ENCODE measurements around the gene SNCB.
A peak's percentile ranks its signal among the peaks of the same experiment; 100 is the strongest.
"Not testable (repeated sequence)": the region's sequence is repeated elsewhere in the genome, so short reads cannot be mapped to it uniquely, and the experiment has no call there.

Gene SNCB

DNA sequence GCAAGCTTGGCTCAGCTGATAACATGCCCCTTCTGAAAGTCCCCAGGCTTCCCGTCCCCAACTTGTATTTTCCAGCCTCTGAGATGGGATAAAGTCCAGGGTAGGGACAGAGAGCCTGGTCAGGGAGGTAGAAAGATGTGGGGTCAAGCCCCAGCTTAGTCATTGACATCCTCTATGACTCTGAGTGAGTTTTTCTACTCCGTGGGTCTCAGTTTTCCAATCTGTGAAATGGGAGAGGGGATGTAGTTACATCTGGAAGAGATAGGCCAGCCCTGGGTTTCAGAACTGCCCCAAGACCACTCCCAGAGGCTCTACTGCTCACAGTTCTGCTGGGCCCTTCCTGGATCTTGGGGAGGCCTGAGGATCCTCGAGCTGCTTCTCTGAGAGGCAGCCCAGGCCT lies 23.5 kb downstream of the SNCB start:
- H3K27ac Mint-ChIP-seq, result no peak overlapping the region
- H3K36me3 Mint-ChIP-seq (ENCODE audit: insufficient read depth), result peaks cover 21% of the 10 kb centered on the region
- no peak for ATAC-seq (replicated peaks)
- H3K27me3 Mint-ChIP-seq, result peaks cover 8 to 13% of the 10 kb centered on the region in 2 donors
- no peaks in the 10 kb centered on the region for H3K9me3 Mint-ChIP-seq
- no peak for DNase-seq
- H3K4me3 Mint-ChIP-seq, result no peak overlapping the region
- H3K4me1 Mint-ChIP-seq (ENCODE audit: low read depth in 2 of 2), result peaks cover 10 to 13% of the 10 kb centered on the region in 2 donors

DNA sequence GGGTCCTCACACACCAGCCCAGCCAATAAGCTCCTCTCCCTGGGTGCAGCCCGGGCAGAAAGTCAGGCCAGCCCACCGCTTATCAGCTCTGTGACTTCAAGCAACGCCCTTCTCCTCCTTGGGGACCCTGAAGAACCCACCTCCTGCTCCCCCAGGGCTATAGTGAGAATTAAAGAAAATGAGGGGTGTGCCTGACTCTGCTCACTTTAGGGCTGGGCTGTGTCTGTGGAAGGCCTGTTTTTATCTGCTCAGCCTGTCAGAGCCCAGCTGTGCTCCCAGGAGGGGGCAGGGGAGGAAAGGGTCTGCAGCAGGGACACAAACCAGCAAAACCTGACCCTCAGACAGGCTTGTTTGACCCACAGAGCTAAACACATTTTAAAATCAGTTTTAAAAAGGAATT lies 24.3 kb downstream of the SNCB start:
- H3K9me3 Mint-ChIP-seq, result no peaks in the 10 kb centered on the region
- peaks cover 0 to 7% of the 10 kb centered on the region in 2 donors for H3K27me3 Mint-ChIP-seq
- H3K36me3 Mint-ChIP-seq (ENCODE audit: insufficient read depth), result peaks cover 21% of the 10 kb centered on the region
- H3K4me1 Mint-ChIP-seq (ENCODE audit: low read depth in 2 of 2), result peaks cover 8% of the 10 kb centered on the region in 2 donors
- ATAC-seq (replicated peaks) (no peak), DNase-seq (no peak)
- no peak overlapping the region for H3K4me3 Mint-ChIP-seq
- no peak overlapping the region for H3K27ac Mint-ChIP-seq

- no peak for ATAC-seq (replicated peaks)
- no peak overlapping the region for H3K27ac Mint-ChIP-seq
- H3K4me3 Mint-ChIP-seq, result no peak overlapping the region
- H3K4me1 Mint-ChIP-seq (ENCODE audit: low read depth in 2 of 2), result no peaks in the 10 kb centered on the region
- peaks cover 8% of the 10 kb centered on the region for H3K36me3 Mint-ChIP-seq (ENCODE audit: insufficient read depth)
- H3K27me3 Mint-ChIP-seq, result no peaks in the 10 kb centered on the region
- no peaks in the 10 kb centered on the region for H3K9me3 Mint-ChIP-seq
- DNase-seq, result no peak
Observed at GRCh38 chr5:176603091-176603490, 27.2 kb downstream of the SNCB start.

GRCh38 chr5:176601901-176602482 lies 28.3 kb downstream of the SNCB start:
- Mint-ChIP-seq H3K27ac (no peak overlapping the region), H3K4me3 (no peak overlapping the region), H3K27me3 (no peaks in the 10 kb centered on the region), H3K36me3 (ENCODE audit: insufficient read depth) (peaks cover 2% of the 10 kb centered on the region), H3K4me1 (ENCODE audit: low read depth in 2 of 2) (no peaks in the 10 kb centered on the region), H3K9me3 (no peaks in the 10 kb centered on the region)
- DNase-seq (no peak), ATAC-seq (replicated peaks) (no peak)

- not testable (repeated sequence) for H3K36me3 Mint-ChIP-seq (ENCODE audit: insufficient read depth); H3K4me3 Mint-ChIP-seq; DNase-seq; H3K27ac Mint-ChIP-seq; H3K9me3 Mint-ChIP-seq; H3K4me1 Mint-ChIP-seq (ENCODE audit: low read depth in 2 of 2); H3K27me3 Mint-ChIP-seq; ATAC-seq (replicated peaks)
Observed at GRCh38 chr5:176599749-176600430, 30.4 kb downstream of the SNCB start.

DNA sequence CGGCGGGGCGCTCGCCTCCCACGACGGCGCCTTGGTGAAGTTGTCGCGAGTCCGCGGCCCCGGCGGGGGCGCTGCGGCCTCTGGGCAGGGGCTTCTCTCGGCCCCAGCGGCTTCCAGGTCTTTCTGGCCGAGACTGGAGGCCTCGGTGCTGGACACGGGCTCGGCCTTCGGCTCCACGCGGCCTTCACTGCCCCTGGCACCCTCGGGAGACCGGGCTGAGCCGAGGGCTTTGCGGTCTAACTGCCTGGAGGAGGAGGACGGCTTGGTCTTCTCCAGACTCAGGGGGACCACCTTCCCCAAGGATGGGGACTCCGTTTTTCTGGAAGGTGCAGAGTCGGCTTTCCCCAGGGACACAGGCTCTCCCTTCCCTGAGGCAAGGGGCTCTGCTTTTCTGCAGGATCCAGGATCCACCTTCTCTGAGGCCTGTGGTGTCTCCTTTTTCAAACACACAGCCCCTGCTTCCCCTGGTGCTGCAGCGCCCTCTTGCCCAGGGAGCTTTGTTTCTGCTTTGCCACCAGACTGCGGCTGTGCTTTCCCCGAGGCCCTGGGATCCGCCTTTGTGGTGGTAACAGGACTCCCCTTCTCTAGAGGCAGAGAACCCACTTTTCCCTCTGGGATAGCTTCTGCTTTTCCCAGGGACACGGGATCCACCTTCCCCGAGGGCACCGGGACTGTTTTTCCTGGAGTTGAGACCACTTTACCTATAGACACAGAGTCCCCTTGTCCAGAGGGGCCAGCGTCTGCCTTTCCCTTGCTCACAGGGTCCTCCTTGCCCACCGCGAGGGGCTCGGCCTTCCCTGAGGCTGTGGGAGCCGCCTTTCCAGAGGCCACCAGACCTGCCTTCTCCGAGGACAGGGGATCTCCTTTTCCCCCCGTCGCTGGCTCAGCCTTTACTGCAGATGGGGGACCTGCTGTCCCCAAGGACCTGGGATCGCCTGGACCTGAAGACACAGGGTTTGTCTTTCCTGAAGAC lies 32.6 kb downstream of the SNCB start:
- DNase-seq (no peak), ATAC-seq (replicated peaks) (no peak)
- peaks cover 7 to 8% of the 10 kb centered on the region in 2 donors for H3K4me1 Mint-ChIP-seq (ENCODE audit: low read depth in 2 of 2)
- no peaks in the 10 kb centered on the region for H3K27me3 Mint-ChIP-seq
- peaks cover 6% of the 10 kb centered on the region for H3K36me3 Mint-ChIP-seq (ENCODE audit: insufficient read depth)
- no peak overlapping the region for H3K27ac Mint-ChIP-seq
- peak overlapping the region; percentile 54 to 64 for H3K4me3 Mint-ChIP-seq
- no peaks in the 10 kb centered on the region for H3K9me3 Mint-ChIP-seq

DNA sequence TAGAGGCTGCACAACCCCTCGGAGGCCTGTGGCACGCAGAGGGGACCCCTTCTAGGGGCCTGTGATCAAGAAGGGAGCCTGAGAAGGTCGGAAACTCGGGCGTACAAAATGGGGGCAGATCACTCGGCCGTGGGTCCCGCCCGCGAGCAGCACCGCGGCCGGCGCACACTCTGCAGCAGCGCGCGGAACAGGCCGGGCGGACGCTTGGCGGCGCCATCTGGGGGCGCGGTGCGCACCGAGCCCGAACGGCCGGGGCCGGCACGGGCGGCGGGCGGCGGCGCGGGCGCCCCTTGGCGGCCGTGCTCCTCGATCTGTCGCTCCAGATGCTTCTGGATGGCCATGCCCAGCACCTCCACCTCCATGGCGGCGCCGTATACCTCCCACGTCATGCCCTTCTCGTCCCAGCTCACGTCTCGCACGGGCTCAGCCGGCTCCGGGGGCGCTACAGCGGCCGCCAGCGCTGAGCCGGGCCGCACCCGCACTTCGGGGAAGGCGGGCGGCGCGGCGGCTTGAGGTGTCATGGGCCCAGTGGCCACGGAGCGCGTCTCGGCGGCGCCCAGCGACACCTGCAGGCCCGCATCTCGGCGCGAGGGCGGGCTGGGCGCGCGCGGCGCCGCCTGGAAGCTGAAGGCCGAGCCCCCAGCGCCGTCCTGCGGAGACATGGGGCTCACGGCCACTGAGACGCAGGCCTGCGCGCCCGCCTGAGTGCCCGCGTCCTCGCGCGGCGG lies 33.5 kb downstream of the SNCB start:
- Mint-ChIP-seq H3K9me3 (no peaks in the 10 kb centered on the region), H3K4me1 (ENCODE audit: low read depth in 2 of 2) (peaks cover 7 to 8% of the 10 kb centered on the region in 2 donors), H3K36me3 (ENCODE audit: insufficient read depth) (peaks cover 6% of the 10 kb centered on the region), H3K27ac (no peak overlapping the region), H3K27me3 (no peaks in the 10 kb centered on the region), H3K4me3 (peak overlapping the region; percentile 76)
- ATAC-seq (replicated peaks), result peak; percentile 85
- peak; percentile 41 to 55 (median 55) for DNase-seq

- Mint-ChIP-seq H3K27ac (no peak overlapping the region), H3K4me3 (peak overlapping the region; percentile 76), H3K9me3 (no peaks in the 10 kb centered on the region), H3K27me3 (no peaks in the 10 kb centered on the region), H3K4me1 (ENCODE audit: low read depth in 2 of 2) (peaks cover 7 to 8% of the 10 kb centered on the region in 2 donors), H3K36me3 (ENCODE audit: insufficient read depth) (peaks cover 6% of the 10 kb centered on the region)
- no peak for DNase-seq
- no peak for ATAC-seq (replicated peaks)
Observed at GRCh38 chr5:176596069-176596644, 34.2 kb downstream of the SNCB start.

DNA sequence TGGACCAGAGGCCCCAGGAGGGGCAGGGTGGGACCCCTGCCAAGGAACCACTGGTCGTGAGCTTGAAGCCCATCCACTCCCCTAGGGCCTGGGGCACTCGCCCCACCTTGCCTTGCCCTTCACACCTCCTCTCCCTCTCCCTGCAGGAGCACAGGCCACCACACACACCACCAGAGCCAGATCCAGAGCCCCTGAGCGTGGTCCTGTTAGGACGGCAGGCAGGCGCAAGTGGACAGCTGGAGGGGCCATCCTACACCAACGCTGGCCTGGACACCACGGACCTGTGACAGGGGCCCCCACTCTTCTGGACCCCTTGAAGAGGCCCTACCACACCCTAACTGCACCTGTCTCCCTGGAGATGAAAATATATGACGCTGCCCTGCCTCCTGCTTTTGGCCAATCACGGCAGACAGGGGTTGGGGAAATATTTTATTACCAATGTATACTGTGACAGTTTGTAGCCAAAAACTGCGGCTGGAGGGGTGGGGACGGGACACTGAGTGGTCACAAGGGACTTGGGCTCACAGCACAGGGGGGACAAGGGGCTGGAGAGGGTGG lies 34.9 kb downstream of the SNCB start:
- Mint-ChIP-seq H3K4me1 (ENCODE audit: low read depth in 2 of 2) (peaks cover 7 to 8% of the 10 kb centered on the region in 2 donors), H3K36me3 (ENCODE audit: insufficient read depth) (peaks cover 6% of the 10 kb centered on the region), H3K4me3 (peak overlapping the region in 1 of 2 donors; percentile 76), H3K27me3 (no peaks in the 10 kb centered on the region), H3K27ac (no peak overlapping the region), H3K9me3 (no peaks in the 10 kb centered on the region)
- ATAC-seq (replicated peaks) (no peak), DNase-seq (no peak)

DNA sequence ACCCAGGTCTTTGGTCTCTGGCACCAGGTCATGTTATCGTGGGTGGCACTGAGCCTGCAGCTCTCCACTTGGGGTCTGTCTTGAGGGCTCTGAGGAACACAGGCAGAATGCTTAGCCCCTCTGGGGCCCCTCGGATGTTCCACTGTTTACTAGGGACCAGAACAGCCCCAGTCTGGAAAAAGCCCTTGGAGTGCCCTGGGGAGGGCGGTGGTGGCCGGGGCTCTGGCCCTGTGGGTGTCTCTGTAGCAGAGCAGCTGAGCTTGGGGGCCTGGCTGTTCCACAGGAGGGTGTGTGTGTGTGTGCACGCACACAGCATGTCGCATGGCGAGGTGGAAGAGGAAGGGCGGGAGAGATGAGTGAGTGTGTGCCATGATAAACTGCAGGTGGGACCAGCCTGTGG lies 35.8 kb downstream of the SNCB start:
- H3K27me3 Mint-ChIP-seq, result no peaks in the 10 kb centered on the region
- ATAC-seq (replicated peaks) (no peak), DNase-seq (no peak)
- no peaks in the 10 kb centered on the region for H3K9me3 Mint-ChIP-seq
- H3K4me1 Mint-ChIP-seq (ENCODE audit: low read depth in 2 of 2), result peaks cover 7 to 8% of the 10 kb centered on the region in 2 donors
- H3K4me3 Mint-ChIP-seq, result peak overlapping the region in 1 of 2 donors; percentile 35
- no peak overlapping the region for H3K27ac Mint-ChIP-seq
- peaks cover 6% of the 10 kb centered on the region for H3K36me3 Mint-ChIP-seq (ENCODE audit: insufficient read depth)

- Mint-ChIP-seq H3K27me3 (no peaks in the 10 kb centered on the region), H3K36me3 (ENCODE audit: insufficient read depth) (peaks cover 6% of the 10 kb centered on the region), H3K9me3 (no peaks in the 10 kb centered on the region), H3K4me3 (no peak overlapping the region), H3K27ac (no peak overlapping the region), H3K4me1 (ENCODE audit: low read depth in 2 of 2) (peaks cover 7 to 8% of the 10 kb centered on the region in 2 donors)
- ATAC-seq (replicated peaks), result no peak
- DNase-seq, result no peak
Observed at GRCh38 chr5:176593273-176593869, 37.0 kb downstream of the SNCB start.

DNA sequence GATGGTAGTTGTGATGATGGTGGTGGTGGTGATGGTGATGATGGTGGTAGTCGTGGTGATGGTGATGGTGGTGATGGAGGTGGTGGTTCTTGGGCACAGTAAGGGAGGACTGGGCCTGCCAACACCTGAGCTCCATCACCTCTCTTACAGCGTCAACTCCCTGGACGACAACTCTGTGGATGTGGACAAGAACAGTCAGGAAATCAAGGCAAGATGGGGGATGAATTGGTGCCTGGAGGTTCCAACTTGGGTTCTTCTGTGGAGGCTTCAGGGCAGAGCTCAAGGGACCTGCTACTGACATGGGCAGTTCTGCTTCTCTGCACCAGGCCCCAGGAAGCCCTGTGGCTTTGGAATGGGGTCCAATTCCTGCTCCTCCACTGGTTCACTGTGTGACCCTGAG lies 37.8 kb downstream of the SNCB start:
- Mint-ChIP-seq H3K36me3 (ENCODE audit: insufficient read depth) (peaks cover 6% of the 10 kb centered on the region), H3K27ac (no peak overlapping the region)
- ATAC-seq (replicated peaks), result no peak

More for the DNA sequence above, 37.8 kb downstream of the SNCB start:
- H3K9me3 Mint-ChIP-seq, result no peaks in the 10 kb centered on the region
- peaks cover 7 to 8% of the 10 kb centered on the region in 2 donors for H3K4me1 Mint-ChIP-seq (ENCODE audit: low read depth in 2 of 2)
- H3K27me3 Mint-ChIP-seq, result no peaks in the 10 kb centered on the region
- DNase-seq, result no peak
- no peak overlapping the region for H3K4me3 Mint-ChIP-seq

Measured in effector memory CD8-positive, alpha-beta T cell (primary cell).